Ishikawa (cell line): Measurements from ENCODE around the gene MFN2.

Experiments
- CREB1 ChIP-seq: IDR thresholded peaks from 2 replicates; pipeline ENCODE4 v1.6.1; 2012; ENCODE audit warnings: low read depth
- EGR1 ChIP-seq: IDR thresholded peaks from 2 replicates; pipeline ENCODE4 v1.6.1; 2012
- EP300 ChIP-seq: IDR thresholded peaks from 2 replicates; pipeline ENCODE4 v1.6.1; 2012; ENCODE audit warnings: borderline replicate concordance
- NFIC ChIP-seq: IDR thresholded peaks from 2 replicates; pipeline ENCODE4 v1.6.1; 2012
- TAF1 ChIP-seq: IDR thresholded peaks from 2 replicates; pipeline ENCODE4 v1.6.1; 2012; ENCODE audit warnings: low read depth, mild to moderate bottlenecking
- USF1 ChIP-seq: IDR thresholded peaks from 2 replicates; pipeline ENCODE4 v1.6.1; 2012
- YY1 ChIP-seq: IDR thresholded peaks from 2 replicates; pipeline ENCODE4 v1.6.1; 2012; ENCODE audit warnings: low read depth
- TF ChIP-seq, protein P1 (sequence below): IDR thresholded peaks from 2 replicates; pipeline ENCODE4 v1.6.1; 2012; ENCODE audit warnings: low read depth, mild to moderate bottlenecking
- TF ChIP-seq, protein P2 (sequence below): IDR thresholded peaks from 2 replicates; pipeline ENCODE4 v1.6.1; 2012

DNA sequence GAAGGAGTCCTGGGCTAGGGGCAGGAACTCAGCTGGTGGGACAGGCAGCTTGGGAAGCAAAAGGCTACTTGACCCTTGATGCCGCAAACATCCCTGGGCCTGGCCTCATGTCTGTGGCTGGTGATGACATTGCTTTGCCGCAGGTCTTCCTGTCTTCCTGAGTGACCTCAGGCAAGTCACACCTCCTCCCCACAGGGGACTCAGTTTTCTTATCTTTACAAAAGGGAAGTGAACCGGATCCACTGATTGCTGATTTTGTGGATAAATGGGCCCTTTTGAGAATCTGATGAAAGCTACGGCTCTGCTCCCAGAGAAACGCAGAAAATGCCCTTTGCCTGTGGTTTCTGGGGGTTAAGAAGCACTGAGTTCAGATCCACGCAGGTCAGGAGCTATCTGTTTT lies 25.0 kb upstream of the MFN2 start:
- no peak for TF ChIP-seq CREB1
- no peak for TF ChIP-seq YY1
- TF ChIP-seq, protein P1, sequence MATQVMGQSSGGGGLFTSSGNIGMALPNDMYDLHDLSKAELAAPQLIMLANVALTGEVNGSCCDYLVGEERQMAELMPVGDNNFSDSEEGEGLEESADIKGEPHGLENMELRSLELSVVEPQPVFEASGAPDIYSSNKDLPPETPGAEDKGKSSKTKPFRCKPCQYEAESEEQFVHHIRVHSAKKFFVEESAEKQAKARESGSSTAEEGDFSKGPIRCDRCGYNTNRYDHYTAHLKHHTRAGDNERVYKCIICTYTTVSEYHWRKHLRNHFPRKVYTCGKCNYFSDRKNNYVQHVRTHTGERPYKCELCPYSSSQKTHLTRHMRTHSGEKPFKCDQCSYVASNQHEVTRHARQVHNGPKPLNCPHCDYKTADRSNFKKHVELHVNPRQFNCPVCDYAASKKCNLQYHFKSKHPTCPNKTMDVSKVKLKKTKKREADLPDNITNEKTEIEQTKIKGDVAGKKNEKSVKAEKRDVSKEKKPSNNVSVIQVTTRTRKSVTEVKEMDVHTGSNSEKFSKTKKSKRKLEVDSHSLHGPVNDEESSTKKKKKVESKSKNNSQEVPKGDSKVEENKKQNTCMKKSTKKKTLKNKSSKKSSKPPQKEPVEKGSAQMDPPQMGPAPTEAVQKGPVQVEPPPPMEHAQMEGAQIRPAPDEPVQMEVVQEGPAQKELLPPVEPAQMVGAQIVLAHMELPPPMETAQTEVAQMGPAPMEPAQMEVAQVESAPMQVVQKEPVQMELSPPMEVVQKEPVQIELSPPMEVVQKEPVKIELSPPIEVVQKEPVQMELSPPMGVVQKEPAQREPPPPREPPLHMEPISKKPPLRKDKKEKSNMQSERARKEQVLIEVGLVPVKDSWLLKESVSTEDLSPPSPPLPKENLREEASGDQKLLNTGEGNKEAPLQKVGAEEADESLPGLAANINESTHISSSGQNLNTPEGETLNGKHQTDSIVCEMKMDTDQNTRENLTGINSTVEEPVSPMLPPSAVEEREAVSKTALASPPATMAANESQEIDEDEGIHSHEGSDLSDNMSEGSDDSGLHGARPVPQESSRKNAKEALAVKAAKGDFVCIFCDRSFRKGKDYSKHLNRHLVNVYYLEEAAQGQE, result no peak
- TF ChIP-seq, protein P2, sequence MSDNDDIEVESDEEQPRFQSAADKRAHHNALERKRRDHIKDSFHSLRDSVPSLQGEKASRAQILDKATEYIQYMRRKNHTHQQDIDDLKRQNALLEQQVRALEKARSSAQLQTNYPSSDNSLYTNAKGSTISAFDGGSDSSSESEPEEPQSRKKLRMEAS, result no peak
- no peak for TF ChIP-seq TAF1
- TF ChIP-seq USF1, result no peak
- TF ChIP-seq EGR1, result no peak
- no peak for TF ChIP-seq NFIC
- TF ChIP-seq EP300, result no peak
